Endothelial cell of hepatic sinusoid (primary cell): Measurements from ENCODE around the gene SNAPC2.
"Not testable (repeated sequence)": the region's sequence is repeated elsewhere in the genome, so short reads cannot be mapped to it uniquely, and the experiment has no call there.

Experiments used
- in situ Hi-C: cut with HindIII; loops from 2 replicates; pipeline ENCODE4 v1.10.0; 2017; ENCODE audit warnings: low sequenced_read_pairs

Gene SNAPC2

GRCh38 chr19:7921302-7921966 is 1.3 kb downstream of the SNAPC2 start:
- in situ Hi-C loops, result loop anchor here (5.0 kb wide), 1 partner anchor 69 kb away; no protein-coding TSS in a partner anchor

- in situ Hi-C loops, result loop anchor here (5.0 kb wide), 1 partner anchor 70 kb away; no protein-coding TSS in a partner anchor
Observed at GRCh38 chr19:7921967-7922835, 2.1 kb downstream of the SNAPC2 start.

GRCh38 chr19:7922836-7923195 is 2.7 kb downstream of the SNAPC2 start:
- in situ Hi-C loops, result loop anchor here (5.0 kb wide), 1 partner anchor 71 kb away; no protein-coding TSS in a partner anchor

GRCh38 chr19:7923295-7924191 is 3.4 kb downstream of the SNAPC2 start:
- in situ Hi-C loops, result loop anchor here (5.0 kb wide), 1 partner anchor 71 kb away; no protein-coding TSS in a partner anchor

GRCh38 chr19:7924241-7924640 is 4.1 kb downstream of the SNAPC2 start:
- in situ Hi-C loops, result loop anchor here (5.0 kb wide), 1 partner anchor 72 kb away; no protein-coding TSS in a partner anchor

- in situ Hi-C loops, result loop anchor here (5.0 kb wide), 1 partner anchor 72 kb away; no protein-coding TSS in a partner anchor
Observed at GRCh38 chr19:7924651-7925170, 4.6 kb downstream of the SNAPC2 start.

- in situ Hi-C loops, result no loop called here
Observed at GRCh38 chr19:7925171-7925851, 5.2 kb downstream of the SNAPC2 start.

- in situ Hi-C loops, result no loop called here
Observed at GRCh38 chr19:7926021-7926726, 6.0 kb downstream of the SNAPC2 start, which contains the start of gene CTXN1. TSS of gene CTXN1 (minus strand) at chr19:7926135. CDS start at chr19:7925538, 597 bp downstream.

- in situ Hi-C loops, result no loop called here
Observed at GRCh38 chr19:7926727-7927604, 6.8 kb downstream of the SNAPC2 start.

GRCh38 chr19:7927605-7928333 is 7.6 kb downstream of the SNAPC2 start:
- in situ Hi-C loops, result no loop called here

GRCh38 chr19:7928334-7928706 is 8.2 kb downstream of the SNAPC2 start:
- in situ Hi-C loops, result no loop called here

- in situ Hi-C loops, result no loop called here
Observed at GRCh38 chr19:7928741-7929701, 8.9 kb downstream of the SNAPC2 start.

GRCh38 chr19:7930030-7930429 is 9.9 kb downstream of the SNAPC2 start:
- in situ Hi-C loops, result not testable (repeated sequence)

- in situ Hi-C loops, result no loop called here
Observed at GRCh38 chr19:7930765-7931164, 10.6 kb downstream of the SNAPC2 start.

- in situ Hi-C loops, result no loop called here
Observed at GRCh38 chr19:7931221-7932061, 11.3 kb downstream of the SNAPC2 start.
